Measurements from ENCODE around the gene ST8SIA3.
A peak's percentile ranks its signal among the peaks of the same experiment; 100 is the strongest.

The ST8SIA3 gene

GRCh38 chr18:57352271-57352701, at the start of gene ST8SIA3:
Gene ST8SIA3 (plus strand): TSS chr18:57352557. CDS start chr18:57352847, 290 bp downstream.
- DNase-seq, result peak; percentile 26

GRCh38 chr18:57311472-57311871, 40.9 kb upstream of the ST8SIA3 start:
- DNase-seq, result no peak

GRCh38 chr18:57312346-57313144, 39.8 kb upstream of the ST8SIA3 start:
- DNase-seq, result no peak

GRCh38 chr18:57320603-57321002, 31.8 kb upstream of the ST8SIA3 start:
- no peak for DNase-seq

GRCh38 chr18:57325491-57326166, 26.7 kb upstream of the ST8SIA3 start:
- DNase-seq, result no peak

GRCh38 chr18:57326718-57327323, 25.5 kb upstream of the ST8SIA3 start:
- no peak for DNase-seq

- no peak for DNase-seq
Observed at GRCh38 chr18:57328665-57329064, 23.7 kb upstream of the ST8SIA3 start.

GRCh38 chr18:57329856-57330255, 22.5 kb upstream of the ST8SIA3 start:
- no peak for DNase-seq

GRCh38 chr18:57331718-57332117, 20.6 kb upstream of the ST8SIA3 start:
- no peak for DNase-seq

GRCh38 chr18:57333940-57334339, 18.4 kb upstream of the ST8SIA3 start:
- no peak for DNase-seq

GRCh38 chr18:57334383-57334782, 18.0 kb upstream of the ST8SIA3 start:
- no peak for DNase-seq

GRCh38 chr18:57336343-57336742, 16.0 kb upstream of the ST8SIA3 start:
- no peak for DNase-seq

GRCh38 chr18:57337890-57338289, 14.5 kb upstream of the ST8SIA3 start:
- no peak for DNase-seq

GRCh38 chr18:57343833-57344232, 8.5 kb upstream of the ST8SIA3 start:
- DNase-seq, result no peak

GRCh38 chr18:57346876-57347275, 5.5 kb upstream of the ST8SIA3 start:
- DNase-seq, result no peak

GRCh38 chr18:57347784-57348183, 4.6 kb upstream of the ST8SIA3 start:
- DNase-seq, result no peak

- peak; percentile 28 for DNase-seq
Observed at GRCh38 chr18:57352761-57353136, 392 bp downstream of the ST8SIA3 start.

GRCh38 chr18:57353137-57353939, 981 bp downstream of the ST8SIA3 start:
- DNase-seq, result peak; percentile 13

GRCh38 chr18:57353940-57354461, 1.6 kb downstream of the ST8SIA3 start:
- no peak for DNase-seq

- DNase-seq, result no peak
Observed at GRCh38 chr18:57359433-57359832, 7.1 kb downstream of the ST8SIA3 start.

GRCh38 chr18:57362714-57363113, 10.4 kb downstream of the ST8SIA3 start:
- no peak for DNase-seq

- no peak for DNase-seq
Observed at GRCh38 chr18:57364460-57364859, 12.1 kb downstream of the ST8SIA3 start.

Measured in NCI-H1436 (cell line).